HepG2 (cell line): Measurements from ENCODE around the gene SYT13. TPM values are rescaled to one million over a fixed set of nuclear protein-coding genes. Genes with fewer than 3 reads are reported as not detected.

Experiments used
- ATAC-seq: fragments of 200-7000 bp; cut with Tn5 transposase; 3 replicates; pipeline ENCODE4 v1.9.1; 2020; ENCODE audit warnings: mild to moderate bottlenecking, moderate library complexity
- BruUV-seq: library from RNA; stranded (reverse); fragments of 400-500 nt; replicated peaks from 2 replicates; lab custom pipeline; 2021; lab: Mats Ljungman, UMichigan
- CTCF ChIA-PET: fragments of 300-600 bp; formaldehyde crosslinking; extraction: SDS; loops from one replicate; lab custom pipeline; 2021; ENCODE audit warnings: low total read pairs, inconsistent platforms, low intra/inter-chr PET ratio; lab: Yijun Ruan, JAX
- POLR2A ChIA-PET: fragments of 350-600 bp; sonication (Branson Sonifier 250); formaldehyde crosslinking; loops from one replicate; lab custom pipeline; 2020; ENCODE audit warnings: antibody characterized with exemption, inconsistent platforms; lab: Yijun Ruan, JAX
- DNase-seq: peaks from one replicate; pipeline ENCODE4 v3.0.0-alpha.2; 2015; ENCODE audit warnings: low spot score
- FAIRE-seq: peaks from 3 replicates; lab custom pipeline; 2011; peaks lifted over from hg19 to GRCh38; lab: Jason Lieb, UNC
- H2AFZ ChIP-seq: one replicate; pipeline ENCODE4 v1.6.1; 2011; ENCODE audit warnings: low read length, inconsistent platforms
- H3K27ac ChIP-seq: fragments of 300-600 bp; 3 replicates; pipeline ENCODE4 v1.8.0; 2011; ENCODE audit warnings: mixed run types, mild to moderate bottlenecking, mixed read lengths, low read length, inconsistent platforms; ENCODE audit not compliant: insufficient read depth; ENCODE audit errors: extremely low read length
- H3K27me3 ChIP-seq, 2 experiments: fragments of 200-600 bp in 1 of 2; 2 replicates in 1 of 2; 3 replicates in 1 of 2; pipeline versions ENCODE4 v1.6.0 to v1.8.0; 2011; ENCODE audit warnings: low read length in 2 of 2, mild to moderate bottlenecking in 2 of 2, moderate library complexity in 2 of 2, inconsistent platforms in 1 of 2; ENCODE audit not compliant: insufficient read depth in 2 of 2, control insufficient read depth in 1 of 2
- H3K36me3 ChIP-seq, 2 experiments: fragments of 200-600 bp in 1 of 2; replicated peaks in 1 of 2; 2 replicates in 1 of 2; 3 replicates in 1 of 2; pipeline versions ENCODE4 v1.5.1 to v1.8.0; 2011; ENCODE audit warnings: low read length in 2 of 2, inconsistent platforms in 1 of 2; ENCODE audit not compliant: insufficient read depth in 2 of 2, control insufficient read depth in 1 of 2
- H3K4me1 ChIP-seq: 2 replicates; pipeline ENCODE4 v1.5.1; 2012; ENCODE audit warnings: low read length, inconsistent platforms; ENCODE audit not compliant: insufficient read depth
- H3K4me2 ChIP-seq: 2 replicates; pipeline ENCODE4 v1.6.0; 2011; ENCODE audit warnings: low read depth, low read length, inconsistent platforms
- H3K4me3 ChIP-seq, 3 experiments: fragments of 200-600 bp in 1 of 3; sonication (generic), shearing (Covaris generic) in 1 of 3; replicated peaks in 1 of 3; 2 replicates each; pipeline ENCODE4 v1.5.1; 2011 to 2016; ENCODE audit warnings: low read length in 3 of 3, inconsistent platforms in 2 of 3, low read depth in 2 of 3, mild to moderate bottlenecking in 2 of 3, control low read depth in 1 of 3, mixed read lengths in 1 of 3; ENCODE audit not compliant: insufficient read depth in 1 of 3
- H3K79me2 ChIP-seq: one replicate; pipeline ENCODE4 v1.6.1; 2011; ENCODE audit warnings: low read length, inconsistent platforms; ENCODE audit not compliant: insufficient read depth
- H3K9ac ChIP-seq: 2 replicates; pipeline ENCODE4 v1.6.0; 2011; ENCODE audit warnings: mild to moderate bottlenecking, low read depth, low read length, inconsistent platforms; ENCODE audit not compliant: insufficient read depth
- H3K9me3 ChIP-seq: 2 replicates; pipeline ENCODE4 v1.5.1; 2012; ENCODE audit warnings: mild to moderate bottlenecking, low read length
- H4K20me1 ChIP-seq: 2 replicates; pipeline ENCODE4 v1.6.0; 2011; ENCODE audit warnings: inconsistent platforms, mild to moderate bottlenecking, low read length, moderate library complexity; ENCODE audit not compliant: insufficient read depth
- CEBPB ChIP-seq: IDR thresholded peaks from 2 replicates; pipeline ENCODE4 v1.6.1; 2011; ENCODE audit warnings: low read depth, low read length, improper control_type of control experiment, borderline replicate concordance
- GTF3A ChIP-seq: sonication (generic); formaldehyde crosslinking; conservative IDR thresholded peaks from 2 replicates; pipeline ENCODE4 v1.4.0; 2020; ENCODE audit warnings: mild to moderate bottlenecking, missing genetic modification reagents
- SIN3B ChIP-seq: fragments of 150-350 bp; IDR thresholded peaks from 2 replicates; pipeline ENCODE4 v1.6.1; 2014; ENCODE audit warnings: low read length
- SUZ12 ChIP-seq: fragments of 150-350 bp; IDR thresholded peaks from 2 replicates; pipeline ENCODE4 v1.6.1; 2014; ENCODE audit warnings: low read depth, low read length
- ZNF572 ChIP-seq: sonication (generic); formaldehyde crosslinking; IDR thresholded peaks from 2 replicates; pipeline ENCODE4 v1.5.1; 2020; ENCODE audit warnings: mild to moderate bottlenecking, missing genetic modification reagents
- WGBS: methylation state at CpG from one replicate; pipeline ENCODE4 v1.1.6; 2017; ENCODE audit warnings: low lambda C conversion rate; 5-methylcytosine and 5-hydroxymethylcytosine counted together
- in situ Hi-C: cut with HindIII; loops from 2 replicates; pipeline ENCODE4 v1.10.0; 2017; ENCODE audit warnings: low pct_unique_long_range_greater_than_20kb; ENCODE audit not compliant: extremely low pct_ligation_motif_present
- intact Hi-C: fragments of 100-400 bp; cut with micrococcal nuclease; formaldehyde crosslinking; loops from one replicate; pipeline ENCODE4 v1.10.0; 2022; ENCODE audit not compliant: unreplicated experiment
- polyA plus RNA-seq, 8 experiments: library from polyadenylated mRNA; depleted of rRNA in 3 of 8; stranded (reverse) in 7 of 8; unstranded in 1 of 8; fragments of >200 nt; fragmentation: Illumina TruSeq in 4 of 8; extraction: Trizol in 4 of 8; gene quantifications; 2 replicates each; pipeline versions ENCODE4 v1.2.1 to v1.2.3, GENCODE V29; 2011 to 2016; ENCODE audit warnings: low read depth in 4 of 8, missing spikeins in 1 of 8, mixed read lengths in 1 of 8; ENCODE audit not compliant: insufficient read depth in 1 of 8
- total RNA-seq, 5 experiments: library from RNA; depleted of rRNA; stranded (reverse); fragments of >200 nt; fragmentation: Illumina TruSeq; extraction: Trizol; gene quantifications; 2 replicates each; pipeline ENCODE4 v1.2.3, GENCODE V29; 2016; ENCODE audit warnings: low read depth in 1 of 5

The SYT13 gene
- total and polyA plus RNA-seq, 2 of the 13 experiments (the other 11 are each of a cell fraction or from before 2014, with no cell fraction given) = 0.02 to 0.13 TPM

DNA sequence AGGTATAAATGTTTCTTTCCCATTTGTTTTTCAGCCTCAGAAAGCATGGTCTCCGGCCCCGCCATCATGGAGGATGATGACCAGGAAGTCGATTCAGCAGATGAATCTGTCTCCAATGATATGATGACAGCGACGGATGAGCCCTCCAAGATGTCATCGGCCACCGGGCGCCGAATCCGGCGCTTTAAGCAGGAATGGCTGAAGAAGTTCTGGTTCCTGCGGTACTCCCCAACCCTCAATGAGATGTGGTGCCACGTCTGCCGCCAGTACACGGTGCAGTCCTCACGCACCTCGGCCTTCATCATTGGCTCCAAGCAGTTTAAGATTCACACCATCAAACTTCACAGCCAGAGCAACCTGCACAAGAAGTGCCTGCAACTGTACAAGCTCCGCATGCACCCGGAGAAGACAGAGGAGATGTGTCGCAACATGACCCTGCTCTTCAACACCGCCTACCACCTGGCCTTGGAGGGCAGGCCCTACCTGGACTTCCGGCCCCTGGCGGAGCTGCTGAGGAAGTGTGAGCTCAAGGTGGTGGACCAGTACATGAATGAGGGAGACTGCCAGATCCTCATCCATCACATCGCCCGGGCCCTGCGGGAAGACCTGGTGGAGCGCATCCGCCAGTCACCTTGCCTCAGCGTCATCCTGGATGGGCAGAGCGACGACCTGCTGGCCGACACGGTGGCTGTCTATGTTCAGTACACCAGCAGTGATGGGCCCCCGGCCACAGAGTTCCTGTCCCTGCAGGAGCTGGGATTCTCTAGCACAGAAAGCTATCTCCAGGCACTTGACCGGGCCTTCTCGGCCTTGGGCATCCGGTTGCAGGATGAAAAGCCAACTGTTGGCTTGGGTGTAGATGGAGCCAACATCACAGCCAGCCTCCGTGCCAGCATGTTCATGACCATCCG is 59.9 kb downstream of the SYT13 start:
- 96% methylated on average over 21 of the region's 39 CpGs for WGBS
- no peaks in the 10 kb centered on the region for H3K9me3 ChIP-seq
- H3K4me1 ChIP-seq = no peaks in the 10 kb centered on the region
- DNase-seq (no peak), ATAC-seq (no peak), FAIRE-seq (no peak)
- H3K4me2 ChIP-seq = no peak overlapping the region
- no peak overlapping the region for H3K27ac ChIP-seq
- no TSS peak for BruUV-seq
- ChIA-PET POLR2A (no interaction called here), CTCF (no interaction called here)
- intact Hi-C loops = no loop called here
- in situ Hi-C loops = no loop called here
- peaks cover 2 to 13% of the 10 kb centered on the region in 2 experiments; a peak in 4 of 5 replicates for H3K36me3 ChIP-seq
- H4K20me1 ChIP-seq = 0 out of 2 replicates have a peak, but pooled peaks cover 2% of the 10 kb centered on the region
- no peak overlapping the region for H2AFZ ChIP-seq
- no peak overlapping the region for H3K4me3 ChIP-seq
- H3K9ac ChIP-seq = no peak overlapping the region
- no peaks in the 10 kb centered on the region for H3K79me2 ChIP-seq
- TF ChIP-seq SIN3B (no peak), SUZ12 (no peak), CEBPB (peak; percentile 63)
- no peaks in the 10 kb centered on the region for H3K27me3 ChIP-seq

DNA sequence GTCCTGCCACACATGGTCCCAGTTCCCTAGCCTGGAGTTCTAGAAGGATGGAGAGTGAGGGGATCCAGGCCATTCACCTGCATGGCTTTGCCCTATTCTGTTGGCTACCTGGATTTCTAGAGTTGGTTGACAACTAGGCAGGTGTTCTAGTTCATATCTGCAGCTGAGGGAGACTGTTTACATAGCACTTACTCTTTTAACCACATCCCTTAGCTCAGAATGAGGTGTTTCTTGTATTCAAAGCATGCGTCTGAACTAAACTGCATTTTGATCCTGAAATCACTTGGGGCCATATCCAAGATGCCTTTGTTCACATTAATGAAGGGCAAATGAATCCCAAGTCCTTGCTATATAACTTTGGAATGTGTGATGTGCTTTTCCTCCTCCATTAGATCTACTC is 60.9 kb downstream of the SYT13 start:
- FAIRE-seq = no peak
- no peak overlapping the region for H3K9ac ChIP-seq
- DNase-seq = no peak
- 0 out of 2 replicates have a peak, but pooled peaks cover 2% of the 10 kb centered on the region for H4K20me1 ChIP-seq
- TF ChIP-seq GTF3A = no peak
- no peak for TF ChIP-seq ZNF572 (CRISPR knock-in tag)
- no peak overlapping the region for H2AFZ ChIP-seq
- no peak overlapping the region for H3K27ac ChIP-seq
- H3K4me1 ChIP-seq = no peaks in the 10 kb centered on the region
- H3K36me3 ChIP-seq = peaks cover 2 to 13% of the 10 kb centered on the region in 2 experiments; a peak in 4 of 5 replicates
- no peaks in the 10 kb centered on the region for H3K9me3 ChIP-seq
- BruUV-seq = no TSS peak
- ChIA-PET CTCF (no interaction called here), POLR2A (no interaction called here)
- WGBS = 89% methylated on average over 1 of the region's 1 CpG
- no peak for ATAC-seq
- in situ Hi-C loops = no loop called here
- H3K79me2 ChIP-seq = no peaks in the 10 kb centered on the region
- H3K4me3 ChIP-seq = no peak overlapping the region
- H3K4me2 ChIP-seq = no peak overlapping the region
- H3K27me3 ChIP-seq = no peaks in the 10 kb centered on the region
- intact Hi-C loops = no loop called here
